Fibroblast of lung (primary cell): Measurements from ENCODE around the gene ZDHHC14. TPM values are rescaled to one million over a fixed set of nuclear protein-coding genes. Genes with fewer than 3 reads are reported as not detected.
"Not testable (repeated sequence)": the region's sequence is repeated elsewhere in the genome, so short reads cannot be mapped to it uniquely, and the experiment has no call there.

Experiments used
- DNase-seq, 2 donors: peaks; one replicate each; pipeline versions ENCODE4 v3.0.0 to v3.0.0-alpha.2; 2010; ENCODE audit warnings: low read depth in 2 of 2
- H2AFZ ChIP-seq: 2 replicates; pipeline ENCODE4 v1.5.1; 2012; ENCODE audit warnings: low read length, control low read depth, inconsistent platforms
- H3K27ac ChIP-seq: 2 replicates; pipeline ENCODE4 v1.5.1; 2011; ENCODE audit warnings: low read length, control low read depth; ENCODE audit not compliant: insufficient read depth
- H3K27me3 ChIP-seq: 2 replicates; pipeline ENCODE4 v1.5.1; 2011; ENCODE audit warnings: mild to moderate bottlenecking, low read length; ENCODE audit not compliant: control insufficient read depth, insufficient read depth
- H3K36me3 ChIP-seq: 2 replicates; pipeline ENCODE4 v1.5.1; 2011; ENCODE audit warnings: low read length; ENCODE audit not compliant: control insufficient read depth, insufficient read depth
- H3K4me1 ChIP-seq: 2 replicates; pipeline ENCODE4 v1.5.1; 2011; ENCODE audit warnings: low read length; ENCODE audit not compliant: control insufficient read depth, insufficient read depth; ENCODE audit errors: extremely low read depth
- H3K4me2 ChIP-seq: 2 replicates; pipeline ENCODE4 v1.5.1; 2011; ENCODE audit warnings: low read length, control low read depth; ENCODE audit not compliant: insufficient read depth; ENCODE audit errors: extremely low read depth
- H3K4me3 ChIP-seq, 4 experiments: fragments of 200-600 bp in 1 of 4; sonication (generic) in 1 of 4; replicated peaks in 1 of 4; 2 replicates each; pipeline ENCODE4 v1.5.1; 2011 to 2016; ENCODE audit warnings: low read length in 4 of 4, low read depth in 3 of 4, mild to moderate bottlenecking in 3 of 4, control low read depth in 2 of 4, inconsistent platforms in 1 of 4, mixed read lengths in 1 of 4; ENCODE audit not compliant: insufficient read depth in 1 of 4; ENCODE audit errors: control extremely low read depth in 1 of 4
- H3K79me2 ChIP-seq: 2 replicates; pipeline ENCODE4 v1.5.1; 2012; ENCODE audit warnings: mild to moderate bottlenecking, low read length, inconsistent platforms; ENCODE audit not compliant: control insufficient read depth, insufficient read depth
- H3K9ac ChIP-seq: 2 replicates; pipeline ENCODE4 v1.5.1; 2011; ENCODE audit warnings: mild to moderate bottlenecking, low read length, control low read depth; ENCODE audit not compliant: insufficient read depth
- H3K9me3 ChIP-seq: 2 replicates; pipeline ENCODE4 v1.5.1; 2012; ENCODE audit warnings: low read depth, low read length; ENCODE audit not compliant: control insufficient read depth, insufficient read depth
- H4K20me1 ChIP-seq: 2 replicates; pipeline ENCODE4 v1.5.1; 2011; ENCODE audit warnings: low read length; ENCODE audit not compliant: control insufficient read depth, insufficient read depth; ENCODE audit errors: extremely low read depth
- CTCF ChIP-seq, 2 donors: IDR thresholded peaks in 1 of 2; conservative IDR thresholded peaks in 1 of 2; 1 replicate in 1 of 2; 2 replicates in 1 of 2; pipeline ENCODE4 v1.5.1; 2011 to 2012; ENCODE audit warnings: low read length in 2 of 2, control low read depth in 1 of 2, inconsistent platforms in 1 of 2, low read depth in 1 of 2, mild to moderate bottlenecking in 1 of 2
- EZH2 ChIP-seq: IDR thresholded peaks from 2 replicates; pipeline ENCODE4 v1.5.1; 2012; ENCODE audit warnings: low read length, control low read depth, mild to moderate bottlenecking; ENCODE audit errors: missing control alignments
- polyA plus RNA-seq, 2 donors: library from polyadenylated mRNA; depleted of rRNA in 1 of 2; stranded (reverse) in 1 of 2; unstranded in 1 of 2; fragments of >200 nt; gene quantifications; 2 replicates each; pipeline ENCODE4 v1.2.1, GENCODE V29; 2011 to 2012; ENCODE audit warnings: missing spikeins in 1 of 2
- total RNA-seq: library from RNA; depleted of rRNA; stranded (reverse); fragments of >200 nt; gene quantifications from 2 replicates; pipeline ENCODE4 v1.2.1, GENCODE V29; 2014

Gene ZDHHC14
- total and polyA plus RNA-seq, 2 donors (not counting 1 experiment from before 2014, with no cell fraction given) = 1.7 to 3.5 TPM

DNA sequence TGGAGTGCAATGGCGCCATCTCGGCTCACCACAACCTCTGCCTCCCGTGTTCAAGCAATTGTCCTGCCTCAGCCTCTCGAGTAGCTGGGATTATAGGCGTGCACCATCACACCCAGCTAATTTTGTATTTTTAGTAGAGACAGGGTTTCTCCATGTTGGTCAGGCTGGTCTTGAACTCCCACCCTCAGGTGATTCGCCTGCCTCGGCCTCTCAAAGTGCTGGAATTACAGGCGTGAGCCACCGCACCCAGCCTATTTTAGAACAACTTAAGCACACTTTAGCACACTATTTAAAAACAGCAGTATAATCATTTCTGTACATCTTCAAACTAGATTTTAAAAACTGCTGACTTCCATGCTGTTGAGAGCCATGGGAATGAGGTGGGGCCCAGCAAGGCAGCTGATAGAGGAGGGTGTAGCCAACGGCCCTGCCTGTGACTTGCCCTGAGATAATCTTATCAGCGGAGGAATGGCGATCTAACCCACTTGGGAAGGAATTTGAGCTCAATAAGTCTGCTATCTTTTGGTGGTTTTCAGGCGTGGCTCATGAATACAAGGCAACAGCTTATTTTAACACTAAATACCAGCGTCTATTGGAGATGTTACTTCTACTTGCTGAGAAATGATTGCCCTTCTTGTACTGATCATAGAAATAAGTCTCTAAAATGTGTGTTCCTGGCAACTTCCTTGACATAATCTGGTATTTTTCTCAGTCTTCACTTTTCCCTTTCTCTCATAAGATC lies 12.1 kb downstream of the ZDHHC14 start:
- TF ChIP-seq EZH2 (no peak), CTCF (conservative IDR thresholded peaks at IDR 0.05 in 1 of 2, IDR thresholded peaks at IDR 0.05 in 1 of 2; ENCODE audit: low read depth in 1 of 2, low read length in 2 of 2) (no peak)
- Histone ChIP-seq H3K4me2 (no peak overlapping the region), H3K36me3 (no peaks in the 10 kb centered on the region), H3K4me1 (no peaks in the 10 kb centered on the region), H4K20me1 (no peaks in the 10 kb centered on the region), H3K27me3 (no peaks in the 10 kb centered on the region), H3K9ac (no peak overlapping the region), H3K9me3 (no peaks in the 10 kb centered on the region), H3K27ac (no peak overlapping the region), H2AFZ (no peak overlapping the region), H3K4me3 (no peak overlapping the region), H3K79me2 (no peaks in the 10 kb centered on the region)
- peak in 1 of 2 donors; percentile 73 for DNase-seq

- Histone ChIP-seq H3K79me2 (no peaks in the 10 kb centered on the region), H3K9ac (no peak overlapping the region), H2AFZ (no peak overlapping the region), H3K27ac (no peak overlapping the region), H4K20me1 (no peaks in the 10 kb centered on the region), H3K4me2 (no peak overlapping the region), H3K4me1 (no peaks in the 10 kb centered on the region), H3K9me3 (no peaks in the 10 kb centered on the region), H3K27me3 (no peaks in the 10 kb centered on the region), H3K36me3 (no peaks in the 10 kb centered on the region), H3K4me3 (no peak overlapping the region)
- TF ChIP-seq CTCF (conservative IDR thresholded peaks at IDR 0.05 in 1 of 2, IDR thresholded peaks at IDR 0.05 in 1 of 2; ENCODE audit: low read depth in 1 of 2, low read length in 2 of 2) (no peak), EZH2 (no peak)
- DNase-seq = no peak
Observed at GRCh38 chr6:157393669-157394327, 12.8 kb downstream of the ZDHHC14 start.

DNA sequence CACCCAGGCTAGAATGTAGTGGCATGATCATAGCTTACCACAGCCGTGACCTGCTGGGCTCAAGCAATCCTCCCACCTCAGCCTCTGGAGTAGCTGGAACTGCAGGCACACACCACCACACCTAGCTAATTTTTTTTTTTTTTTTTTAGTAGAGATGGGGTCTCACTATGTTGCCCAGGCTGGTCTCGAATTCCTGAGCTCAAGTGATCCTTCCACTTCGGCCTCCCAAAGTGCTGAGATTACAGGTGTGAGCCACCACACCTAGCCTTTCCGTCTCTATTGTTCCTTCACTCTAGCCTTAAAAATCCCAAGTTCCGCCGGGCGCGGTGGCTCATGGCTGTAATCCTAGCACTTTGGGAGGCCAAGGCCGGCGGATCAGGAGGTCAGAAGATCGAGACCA lies 14.2 kb downstream of the ZDHHC14 start:
- not testable (repeated sequence) for DNase-seq, H3K79me2 ChIP-seq, H3K9ac ChIP-seq

More for the DNA sequence above, 14.2 kb downstream of the ZDHHC14 start:
- not testable (repeated sequence) for H3K4me1 ChIP-seq, H3K4me2 ChIP-seq, H3K9me3 ChIP-seq, H3K4me3 ChIP-seq, H3K27ac ChIP-seq, H3K27me3 ChIP-seq, H3K36me3 ChIP-seq, H4K20me1 ChIP-seq, H2AFZ ChIP-seq
